Measurements from ENCODE around the gene ADH4.
"Not testable (repeated sequence)": the region's sequence is repeated elsewhere in the genome, so short reads cannot be mapped to it uniquely, and the experiment has no call there.

ADH4 gene

DNA sequence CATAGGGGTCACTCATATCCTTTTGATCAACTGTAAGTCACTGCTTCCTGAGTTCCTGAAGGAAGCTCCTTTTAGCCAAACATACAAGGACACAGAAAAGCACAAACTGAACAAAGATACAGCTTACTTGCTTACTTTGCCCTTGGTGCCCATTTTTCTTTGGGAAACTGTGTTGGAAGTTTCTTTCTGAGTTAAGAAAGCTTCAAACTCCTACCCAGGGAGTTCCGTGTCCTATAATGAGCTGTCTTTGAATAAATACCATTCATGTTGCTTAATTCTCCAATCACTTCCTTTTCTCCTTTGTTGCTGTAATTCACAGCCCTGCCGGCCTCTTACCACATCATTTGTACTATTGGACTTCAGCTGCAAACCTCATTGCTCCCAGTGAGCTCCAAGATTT lies at the start of gene ADH4:
ADH4 (minus strand) TSS at position 228 of the 400 bp plus-strand sequence; CDS start at position 153, 75 bp downstream.
- DNase-seq = no peak

DNA sequence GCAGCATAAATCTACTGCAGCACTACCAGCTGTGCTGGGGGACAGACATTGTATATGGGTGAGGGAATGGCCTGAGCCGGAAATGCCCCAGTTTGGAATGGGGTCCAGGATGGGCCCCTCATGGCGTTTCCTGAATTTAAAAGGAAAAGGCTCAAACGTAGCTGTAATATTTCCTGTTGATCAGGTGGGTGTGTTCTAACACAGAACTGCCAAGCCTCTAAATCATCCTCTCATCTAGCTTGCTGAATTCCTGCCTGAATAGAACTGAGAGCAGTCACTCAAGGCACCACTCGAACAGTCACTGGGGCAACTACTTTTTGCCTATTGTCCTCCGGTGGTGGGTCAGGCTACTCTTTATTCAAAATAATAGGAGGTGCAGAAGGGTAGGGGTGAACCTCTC lies 46.2 kb upstream of the ADH4 start:
- no peak for DNase-seq

DNA sequence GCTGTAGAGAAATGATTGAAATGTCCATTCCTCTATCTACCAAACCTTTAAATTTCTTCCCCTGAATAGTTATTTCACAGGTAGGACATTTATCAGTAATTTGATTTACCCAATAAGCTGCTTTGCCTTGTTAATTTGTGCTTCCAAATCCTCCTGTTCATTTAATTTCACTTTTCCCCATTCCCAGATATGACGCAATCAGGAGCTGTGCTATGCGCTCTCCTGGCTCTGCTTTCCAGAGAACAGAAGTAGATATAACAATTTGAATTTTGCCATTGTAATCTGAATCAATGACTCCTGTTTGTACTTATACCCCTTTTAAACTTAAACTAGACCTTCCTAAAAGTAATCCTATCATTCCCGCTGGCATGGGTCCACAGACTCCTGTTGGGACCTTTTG lies 45.8 kb upstream of the ADH4 start:
- DNase-seq = not testable (repeated sequence)

DNA sequence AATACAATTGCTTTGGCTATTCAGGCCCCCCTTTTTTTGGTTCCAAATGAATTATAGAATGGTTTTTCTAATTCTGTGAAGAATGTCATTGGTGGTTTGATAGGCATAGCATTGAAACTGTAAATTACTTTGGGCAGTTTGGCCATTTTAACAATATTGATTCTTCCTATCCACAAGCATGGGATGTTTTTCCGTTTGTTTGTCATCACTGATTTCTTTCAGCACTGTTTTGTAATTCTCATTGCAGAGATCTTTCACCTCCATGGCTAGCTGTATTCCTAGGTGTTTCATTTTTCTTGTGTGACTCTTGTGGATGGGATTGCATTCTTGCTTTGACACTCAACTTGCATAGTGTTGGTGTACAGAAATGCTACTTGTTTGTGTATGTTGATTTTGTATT lies 41.9 kb upstream of the ADH4 start:
- no peak for DNase-seq

DNA sequence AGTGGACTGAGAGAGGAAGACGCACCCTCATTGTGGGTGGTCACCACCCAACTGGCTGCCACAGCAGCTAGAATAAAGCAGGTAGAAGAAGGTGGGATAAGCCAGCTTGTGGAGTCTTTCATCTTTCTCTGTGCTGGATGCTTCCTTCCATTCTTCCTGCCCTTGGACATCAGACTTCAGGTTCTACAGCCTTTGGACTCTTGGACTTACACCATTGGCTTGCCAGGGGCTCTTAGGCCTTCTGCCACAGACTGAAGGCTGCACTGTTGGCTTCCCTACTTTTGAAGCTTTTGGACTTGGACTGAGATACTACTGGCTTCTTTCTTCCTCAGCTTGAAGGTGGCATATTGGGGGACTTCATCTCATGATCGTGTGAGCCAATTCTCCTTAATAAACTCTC lies 41.5 kb upstream of the ADH4 start:
- DNase-seq = no peak

DNA sequence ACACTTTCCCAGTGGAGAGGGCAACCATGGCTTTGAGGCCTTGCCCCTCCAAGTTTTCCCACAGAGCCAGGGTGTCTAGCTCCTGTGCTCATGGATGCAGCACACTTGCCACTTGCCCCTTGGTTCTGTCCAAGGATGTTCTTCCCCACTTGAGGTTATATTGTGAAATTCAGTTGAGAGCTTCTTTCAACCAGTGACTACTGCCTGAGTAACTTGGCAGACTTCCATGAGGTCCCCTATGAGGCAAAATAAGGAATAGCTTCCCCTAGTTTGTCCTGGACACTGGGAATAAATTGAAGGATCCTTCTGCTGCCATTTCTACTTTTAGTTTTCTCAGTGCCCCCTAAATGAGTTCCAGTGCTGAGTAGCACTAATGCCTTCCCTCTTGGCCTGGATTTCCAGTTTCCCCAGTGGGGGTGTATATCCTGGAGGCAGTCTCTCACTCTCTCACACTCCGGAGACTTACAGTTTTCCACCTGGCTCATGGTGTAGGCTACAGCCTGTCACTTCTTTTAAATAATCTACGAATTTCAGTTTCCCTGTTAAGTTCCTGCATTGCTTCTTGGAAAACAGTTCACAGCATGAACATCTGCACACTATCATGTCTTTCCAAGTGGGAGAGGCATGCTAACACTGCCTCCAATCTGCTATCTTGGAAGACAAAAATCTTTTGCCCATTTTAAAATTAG lies 36.4 kb upstream of the ADH4 start:
- DNase-seq = peak; percentile 65

DNA sequence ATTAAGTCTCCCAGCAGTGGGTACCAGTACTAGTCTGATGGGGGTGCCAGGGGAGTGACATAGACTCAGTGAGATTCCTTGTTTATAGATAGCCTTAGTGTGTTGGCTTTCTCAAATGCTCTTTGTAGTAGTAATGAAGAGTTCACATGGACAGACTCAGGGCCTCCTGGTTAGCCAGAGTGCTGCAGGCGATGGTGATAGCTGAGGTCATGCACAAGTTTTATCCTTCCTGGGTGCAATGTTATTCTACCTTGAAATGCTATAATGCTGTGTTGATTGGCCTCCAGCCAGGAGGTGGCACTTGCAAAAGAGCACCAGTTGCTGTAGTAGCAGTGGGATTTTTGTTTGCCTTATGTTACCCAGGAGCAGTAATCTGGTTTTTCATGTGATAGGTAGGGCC lies 35.5 kb upstream of the ADH4 start:
- DNase-seq = no peak

DNA sequence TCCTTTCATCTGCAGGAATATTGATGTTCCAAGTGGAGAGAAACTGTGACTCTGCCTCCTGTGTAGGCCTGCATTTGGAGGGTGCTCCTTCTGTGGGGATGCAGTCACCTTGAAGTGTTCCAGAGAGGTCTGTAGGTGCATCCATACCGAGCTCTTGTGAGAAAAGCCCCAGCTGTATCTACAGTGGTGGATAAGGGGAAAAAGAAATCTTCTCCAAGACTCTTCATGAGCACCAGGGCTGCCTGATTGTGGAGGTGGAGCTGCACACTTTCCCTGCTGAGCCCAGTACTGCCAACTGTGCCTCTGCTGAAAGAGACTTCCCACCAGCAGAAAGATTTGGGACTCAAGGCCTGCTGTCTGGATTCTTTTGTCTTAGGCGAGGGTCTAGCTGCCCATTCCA lies 35.1 kb upstream of the ADH4 start:
- no peak for DNase-seq

DNA sequence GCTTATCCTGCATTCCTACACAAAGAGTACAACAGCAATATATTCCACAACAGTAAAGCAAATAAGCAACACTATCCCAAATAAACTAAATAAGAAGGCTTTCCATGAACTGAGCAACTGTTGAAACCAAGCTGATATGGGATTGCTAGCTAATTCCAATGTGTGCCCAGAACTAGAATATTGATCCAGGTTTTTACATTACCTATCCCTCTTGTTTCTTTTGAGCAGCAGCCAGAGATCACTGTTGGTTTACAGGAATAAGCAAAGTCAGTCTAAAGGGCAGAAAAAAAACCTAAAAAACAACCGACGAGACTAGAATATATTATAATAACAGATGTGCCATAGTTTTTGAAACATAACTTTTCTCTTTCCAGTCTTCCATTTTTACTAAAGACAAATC lies 22.4 kb upstream of the ADH4 start:
- no peak for DNase-seq

DNA sequence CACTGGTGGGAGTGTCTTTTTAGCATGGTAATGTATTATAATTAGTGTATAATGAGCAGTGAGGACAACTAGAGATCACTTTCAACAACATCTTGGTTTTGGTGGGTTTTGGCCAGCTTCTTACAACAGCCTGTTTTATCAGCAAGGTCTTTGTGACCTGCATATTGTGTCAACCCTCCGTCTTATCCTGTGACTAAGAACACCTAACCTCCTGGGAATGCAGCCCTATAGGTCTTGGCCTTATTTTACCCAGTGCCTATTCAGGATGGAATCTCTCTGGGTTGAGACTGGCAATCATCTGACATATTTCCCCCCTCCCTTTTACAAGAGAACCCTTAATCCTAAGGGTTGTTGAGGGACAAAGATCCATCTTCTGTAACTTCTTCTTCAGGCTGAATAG lies 21.9 kb upstream of the ADH4 start:
- no peak for DNase-seq

DNA sequence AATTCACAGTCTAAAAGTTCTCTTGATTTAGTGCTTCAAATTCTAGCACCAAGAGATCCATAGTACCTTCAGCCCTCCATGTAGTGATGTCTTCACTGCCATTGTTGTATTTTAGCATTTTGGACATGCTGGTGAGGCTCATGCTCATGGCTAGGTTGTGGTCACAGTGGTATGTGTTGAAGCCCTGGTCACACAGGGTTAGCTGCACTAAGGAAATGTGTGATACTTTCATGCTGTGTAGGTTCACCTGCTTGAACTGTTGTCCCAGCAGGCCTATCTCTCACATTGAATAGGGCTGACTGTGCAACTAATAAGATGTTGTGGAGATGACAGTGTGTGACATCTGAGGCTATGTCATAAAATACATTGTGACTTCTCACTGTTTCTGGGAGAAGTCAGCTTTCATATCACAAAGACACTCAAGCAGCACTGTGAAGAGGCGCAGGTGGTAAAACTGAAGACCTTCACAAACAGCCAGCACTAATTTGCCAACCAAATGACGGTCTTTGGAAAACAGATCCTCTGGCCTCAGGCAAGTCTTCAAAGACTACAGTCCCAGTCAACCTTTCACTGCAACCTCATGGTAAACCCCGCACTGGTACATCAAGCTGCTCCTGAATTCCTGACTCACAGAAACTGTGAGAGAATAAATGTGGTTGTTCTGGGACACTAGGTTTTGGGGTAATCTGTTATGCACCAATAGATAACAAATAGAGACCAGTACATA lies 17.4 kb upstream of the ADH4 start:
- no peak for DNase-seq

DNA sequence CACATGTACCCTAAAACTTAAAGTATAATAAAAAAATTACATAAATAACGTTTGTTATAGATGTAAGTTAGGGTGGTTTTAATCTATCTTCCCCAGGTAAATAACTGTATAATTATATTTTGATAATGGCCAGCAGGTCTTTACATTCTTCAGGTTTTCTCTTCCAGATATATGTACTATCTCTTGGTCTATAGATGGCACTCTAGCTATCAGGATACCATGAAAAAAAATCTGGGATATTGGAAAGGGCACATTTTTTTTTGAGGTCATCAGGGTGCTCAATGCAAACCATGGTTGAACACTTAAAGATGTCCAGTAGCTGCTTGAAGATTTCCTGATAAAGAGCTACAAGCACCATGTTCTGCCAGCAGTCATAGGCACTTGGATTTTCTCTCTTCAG lies 15.6 kb upstream of the ADH4 start:
- peak; percentile 1 for DNase-seq

DNA sequence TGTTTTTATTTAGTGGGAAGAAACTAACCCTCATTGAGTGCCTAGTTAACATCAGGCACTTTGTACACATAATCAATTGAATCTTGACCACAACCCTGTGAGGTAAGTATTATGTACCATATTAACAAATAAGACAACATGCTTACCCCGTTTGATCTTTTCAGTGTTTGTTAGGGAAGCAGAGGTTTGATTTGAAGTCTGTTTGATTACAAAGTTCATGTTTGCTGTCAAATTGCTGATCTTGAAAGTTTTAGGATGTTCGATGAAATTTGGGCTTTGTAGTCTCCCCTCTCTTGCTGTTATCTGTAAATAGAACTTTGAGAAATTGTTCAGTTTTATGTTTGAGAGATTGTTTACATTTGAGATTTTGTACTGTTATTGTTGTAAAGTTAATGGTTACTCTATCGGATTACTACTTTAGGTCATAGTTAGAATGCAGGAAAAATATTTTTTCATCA lies 13.4 kb upstream of the ADH4 start:
- DNase-seq = no peak

DNA sequence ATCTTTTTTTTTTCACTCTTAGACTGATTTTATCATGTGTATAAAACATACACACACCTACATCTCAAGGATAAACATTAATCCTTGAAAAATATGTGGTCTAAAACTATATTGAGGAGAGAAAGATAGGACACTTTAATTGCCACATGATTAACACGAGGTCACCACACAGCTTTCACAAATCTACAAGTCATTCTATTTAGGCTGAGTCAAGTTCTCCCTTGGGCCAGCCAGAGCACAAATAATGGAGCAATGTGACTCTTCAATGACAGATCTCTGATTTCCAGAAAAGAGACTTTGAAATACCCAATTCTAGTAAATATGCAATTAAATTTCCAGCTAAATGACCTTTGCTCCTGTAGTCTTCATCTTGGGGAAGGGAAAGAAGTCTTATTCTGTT lies 12.9 kb upstream of the ADH4 start:
- DNase-seq = no peak

DNA sequence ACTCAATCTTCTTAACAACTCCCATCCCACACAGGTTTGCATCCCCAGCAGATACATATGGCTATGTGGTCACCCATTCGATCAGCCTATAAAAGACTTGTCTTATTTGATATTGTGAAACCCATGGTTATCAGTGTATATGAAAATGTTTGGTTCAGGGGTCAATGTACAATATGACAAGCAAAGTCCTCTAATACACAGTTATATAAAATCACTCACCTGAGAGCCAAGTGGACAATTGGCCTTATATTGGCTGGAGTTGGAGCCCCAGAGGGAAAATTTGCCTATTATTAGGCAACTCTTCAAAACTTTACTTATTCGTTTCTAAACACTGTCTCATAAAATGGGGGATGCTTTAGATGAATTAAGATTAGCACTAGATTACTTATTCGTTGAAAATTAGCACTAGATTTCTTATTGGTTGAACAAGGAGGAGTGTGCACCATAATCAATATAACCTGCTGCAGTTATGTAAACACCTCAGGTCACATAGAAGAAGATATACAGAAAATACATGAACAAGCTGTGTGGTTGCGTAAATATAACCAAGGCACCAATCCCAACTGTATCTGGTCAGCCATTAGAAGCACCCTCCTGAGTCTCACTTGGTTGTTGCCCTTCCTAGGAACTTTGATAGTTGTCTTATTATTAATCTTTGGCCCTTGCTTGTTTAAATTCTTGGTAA lies 10.7 kb upstream of the ADH4 start:
- DNase-seq = no peak

DNA sequence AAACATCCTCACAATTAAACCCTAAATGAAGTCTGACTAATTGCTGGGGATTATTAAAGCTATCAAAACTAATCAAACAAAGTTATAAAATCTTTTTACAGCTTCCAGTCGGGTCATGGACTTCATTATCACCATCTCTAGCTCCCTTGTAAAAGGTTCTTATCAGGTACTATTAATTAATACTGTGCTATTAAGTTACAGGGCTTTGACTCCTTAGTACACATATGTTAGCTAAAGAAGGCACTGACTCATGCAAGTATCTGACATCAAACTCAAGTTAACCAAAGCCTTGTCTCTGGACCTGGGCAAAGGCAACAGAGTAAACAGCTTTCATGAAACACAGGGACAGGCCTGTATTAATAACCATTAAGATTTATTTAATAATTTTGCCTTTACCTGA lies 7.9 kb upstream of the ADH4 start:
- no peak for DNase-seq

DNA sequence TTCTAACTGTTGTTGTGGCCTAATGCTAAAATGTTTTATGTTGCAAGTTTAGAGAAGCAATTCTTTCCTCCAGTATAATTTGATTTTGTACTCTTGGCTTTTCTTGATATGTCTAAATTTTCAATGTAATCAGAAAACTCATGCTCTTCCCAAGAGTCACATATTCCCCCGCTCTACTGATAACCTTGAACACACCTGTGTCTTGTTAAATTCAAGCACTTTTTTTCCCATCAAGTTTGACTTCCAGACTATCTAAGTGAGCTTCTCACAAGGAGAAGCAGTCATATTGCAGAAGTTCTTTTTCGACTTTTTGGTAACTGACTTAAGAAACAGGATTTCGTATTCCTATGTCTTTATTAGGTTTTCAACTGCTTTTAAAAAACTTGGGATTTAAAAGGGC lies 7.4 kb upstream of the ADH4 start:
- no peak for DNase-seq

DNA sequence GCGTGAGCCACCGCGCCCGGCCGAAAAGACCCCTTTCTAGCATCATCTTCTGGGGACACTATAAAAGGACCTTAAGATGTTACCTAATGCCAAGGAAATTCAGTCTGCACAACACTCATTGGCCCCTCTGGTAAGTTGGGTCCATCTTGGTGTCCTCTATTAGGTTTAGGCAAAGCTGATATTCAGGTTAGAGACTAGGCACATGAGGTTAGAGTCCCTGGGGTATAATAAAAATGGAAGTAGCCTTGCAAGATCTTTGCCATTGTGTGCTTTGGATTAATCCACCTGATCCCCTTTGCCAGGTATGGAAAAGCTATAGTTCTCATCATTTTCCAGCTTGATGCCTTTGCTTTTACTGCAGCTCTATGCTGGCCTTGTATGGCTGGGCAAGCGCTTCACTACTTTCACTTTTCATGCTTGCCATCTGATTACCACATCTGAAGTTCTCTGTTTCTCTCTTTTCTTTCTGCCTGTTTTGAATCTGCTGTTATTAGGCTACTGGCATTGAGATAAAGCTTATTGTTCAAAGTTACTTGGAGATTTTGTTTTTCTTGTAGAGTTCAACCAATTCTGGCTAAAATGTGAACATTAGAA lies 5.4 kb upstream of the ADH4 start:
- no peak for DNase-seq

DNA sequence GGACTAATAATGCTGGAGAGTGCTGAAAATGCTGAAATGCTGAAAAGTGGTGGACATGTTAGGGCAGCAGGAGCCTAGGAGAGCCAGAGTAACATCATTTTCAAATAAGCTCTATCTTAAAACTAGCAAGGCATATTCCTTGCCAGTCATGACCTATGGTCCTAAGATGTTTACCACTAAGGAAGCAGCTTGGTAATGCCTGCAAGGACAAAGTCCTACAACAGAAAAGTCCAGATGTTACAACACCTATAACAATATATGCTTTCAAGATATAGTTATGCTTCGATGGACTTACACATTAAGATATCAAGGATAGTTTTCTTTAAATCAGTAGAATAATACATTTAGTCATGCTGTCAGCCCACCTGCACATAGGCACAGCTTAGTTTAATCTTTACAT lies 4.5 kb upstream of the ADH4 start:
- DNase-seq = no peak

DNA sequence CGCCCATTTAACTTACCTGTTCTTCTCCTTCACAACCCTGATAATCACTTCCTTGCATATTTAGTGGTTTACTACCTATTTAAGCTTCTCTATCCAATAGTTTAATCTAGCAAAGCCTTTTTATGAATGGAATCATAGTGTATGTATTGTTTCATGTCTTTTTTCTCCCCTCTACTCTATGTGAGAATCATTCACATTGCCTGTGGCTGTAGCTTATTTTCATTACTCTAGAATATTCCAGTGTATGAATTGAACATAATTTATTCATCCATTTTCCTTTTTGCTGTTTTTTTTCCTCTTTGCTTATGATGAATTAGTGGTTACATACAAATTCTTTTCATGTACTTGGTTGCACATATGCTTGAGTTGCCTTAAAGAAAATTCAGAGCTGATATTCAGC lies 490 bp upstream of the ADH4 start:
- DNase-seq = no peak

DNA sequence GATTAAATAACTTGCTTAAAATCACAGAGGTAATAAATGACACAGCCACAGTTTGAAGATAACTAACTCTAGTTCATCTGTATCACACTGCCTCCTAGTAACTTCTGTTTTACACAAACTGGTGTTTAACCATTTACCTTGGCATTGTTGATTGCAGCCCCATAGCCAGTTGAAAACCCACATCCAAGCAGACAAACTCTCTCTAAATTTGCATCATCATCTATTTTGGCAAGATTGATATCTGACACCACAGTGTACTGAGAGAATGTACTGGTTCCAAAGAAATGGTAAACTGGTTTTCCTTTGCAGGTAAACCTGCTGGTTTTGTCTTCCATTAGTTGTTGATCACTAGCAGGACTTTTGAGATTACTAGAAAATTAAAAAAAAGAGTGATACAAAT lies 7.8 kb downstream of the ADH4 start:
- no peak for DNase-seq

DNA sequence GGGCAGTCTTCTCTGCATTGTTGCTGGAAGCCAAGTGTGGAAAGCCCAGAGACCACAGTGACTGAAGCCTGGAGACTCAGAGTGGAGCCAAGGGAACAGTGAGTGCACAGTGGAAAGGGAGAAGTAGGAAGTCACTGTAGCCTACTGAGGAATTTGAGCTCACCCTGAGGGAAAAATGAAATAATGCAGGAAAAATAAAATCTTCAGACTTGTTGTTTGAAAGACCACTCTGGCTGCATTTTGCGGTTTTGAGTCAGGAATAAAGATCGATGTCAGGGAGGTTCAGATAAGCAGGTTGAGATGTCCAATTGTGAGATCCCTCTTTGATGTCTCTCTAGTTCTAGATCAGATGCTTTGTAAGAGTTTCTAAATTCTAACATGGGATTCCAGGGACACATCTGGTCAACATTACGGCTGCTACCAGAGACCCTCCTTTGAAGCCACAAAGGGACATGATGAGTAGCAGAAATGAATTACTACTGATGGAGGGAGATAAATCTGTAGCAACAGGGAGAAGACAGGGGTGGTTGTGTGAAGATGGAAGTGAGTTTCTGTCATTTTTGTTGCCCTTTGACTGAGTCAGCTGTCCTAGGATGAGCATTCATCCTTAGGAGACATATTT lies 8.4 kb downstream of the ADH4 start:
- peak; percentile 6 for DNase-seq

DNA sequence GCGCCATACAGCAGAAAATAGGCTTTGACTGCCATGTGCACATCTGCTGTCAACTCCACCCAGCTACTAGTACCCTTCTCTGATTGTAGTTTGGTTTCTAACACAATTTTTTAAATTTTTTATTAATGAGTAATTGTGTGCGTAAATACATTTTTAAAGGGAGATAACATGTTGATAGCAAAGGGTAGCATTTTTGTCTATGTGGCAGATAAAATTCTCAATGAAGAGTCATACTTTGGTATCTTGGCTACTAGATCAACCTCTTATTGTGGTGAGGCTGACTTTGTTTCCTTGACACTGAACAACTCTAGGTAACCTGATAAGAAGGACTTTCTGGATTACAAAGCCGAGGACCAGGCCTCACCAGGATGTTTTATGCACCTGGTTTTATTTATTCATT lies 9.5 kb downstream of the ADH4 start:
- no peak for DNase-seq

Measured in fibroblast of skin of right quadriceps (primary cell).